Loucy (cell line): ENCODE data around the gene KCNN3.

ENCODE experiments used
- H2AFZ ChIP-seq: fragments of 200-600 bp; sonication (generic); 2 replicates; pipeline ENCODE4 v1.6.0; 2016; ENCODE audit warnings: antibody characterized with exemption, mild to moderate bottlenecking, low read length, moderate library complexity
- H3F3A ChIP-seq: fragments of 200-600 bp; 2 replicates; pipeline ENCODE4 v1.6.0; 2016; ENCODE audit warnings: antibody characterized with exemption, low read depth, mild to moderate bottlenecking
- H3K27me3 ChIP-seq: fragments of 200-600 bp; sonication (generic); 2 replicates; pipeline ENCODE4 v1.6.1; 2014; ENCODE audit warnings: low read length, mild to moderate bottlenecking; ENCODE audit not compliant: insufficient read depth, poor library complexity, severe bottlenecking
- H3K36me3 ChIP-seq: fragments of 200-600 bp; sonication (generic); 2 replicates; pipeline ENCODE4 v1.6.1; 2016; ENCODE audit warnings: low read length; ENCODE audit not compliant: insufficient read depth
- H3K4me1 ChIP-seq: fragments of 200-600 bp; sonication (generic); 2 replicates; pipeline ENCODE4 v1.5.1; 2014; ENCODE audit warnings: low read length, mild to moderate bottlenecking; ENCODE audit not compliant: insufficient read depth, poor library complexity, severe bottlenecking
- H3K4me2 ChIP-seq: fragments of 200-600 bp; sonication (generic); 2 replicates; pipeline ENCODE4 v1.6.0; 2014; ENCODE audit warnings: antibody characterized with exemption, low read length, low read depth, mild to moderate bottlenecking; ENCODE audit not compliant: poor library complexity, severe bottlenecking
- H3K4me3 ChIP-seq: fragments of 200-600 bp; sonication (generic); 2 replicates; pipeline ENCODE4 v1.5.1; 2014; ENCODE audit warnings: low read length, mild to moderate bottlenecking, mixed read lengths; ENCODE audit not compliant: poor library complexity, severe bottlenecking
- H3K79me2 ChIP-seq: fragments of 200-600 bp; sonication (generic); 2 replicates; pipeline ENCODE4 v1.6.1; 2014; ENCODE audit warnings: low read length; ENCODE audit not compliant: insufficient read depth
- H3K9ac ChIP-seq: fragments of 200-600 bp; sonication (generic); 2 replicates; pipeline ENCODE4 v1.6.0; 2014; ENCODE audit warnings: mild to moderate bottlenecking, low read depth, low read length, moderate library complexity; ENCODE audit not compliant: poor library complexity, severe bottlenecking
- H3K9me2 ChIP-seq: fragments of 200-600 bp; sonication (generic); replicated peaks from 2 replicates; pipeline ENCODE4 v1.6.1; 2016; ENCODE audit warnings: low read depth, low read length, mixed read lengths
- H3K9me3 ChIP-seq: fragments of 200-600 bp; sonication (generic); 2 replicates; pipeline ENCODE4 v1.6.1; 2014; ENCODE audit warnings: mild to moderate bottlenecking, antibody characterized with exemption, low read length, low read depth; ENCODE audit not compliant: insufficient read depth
- H4K20me1 ChIP-seq: fragments of 200-600 bp; sonication (generic); 2 replicates; pipeline ENCODE4 v1.6.0; 2014; ENCODE audit warnings: antibody characterized with exemption, low read length, mild to moderate bottlenecking; ENCODE audit not compliant: insufficient read depth, poor library complexity, severe bottlenecking
- CTCF ChIP-seq: fragments of 200-600 bp; sonication (generic); conservative IDR thresholded peaks from 2 replicates; pipeline ENCODE4 v1.5.1; 2014; ENCODE audit warnings: mild to moderate bottlenecking, antibody characterized with exemption, low read length
- EZH2phosphoT487 ChIP-seq: fragments of 200-600 bp; IDR thresholded peaks from 2 replicates; pipeline ENCODE4 v1.6.1; 2018; ENCODE audit warnings: antibody characterized with exemption, mild to moderate bottlenecking, moderate library complexity, borderline replicate concordance

Gene KCNN3

GRCh38 chr1:154883919-154884868 is 14.1 kb upstream of the KCNN3 start:
- Histone ChIP-seq H3K4me1 (peaks cover 11% of the 10 kb centered on the region), H3K9me3 (no peaks in the 10 kb centered on the region), H2AFZ (peak overlapping the region; percentile 17; the same call in 1 of the 2 replicates), H4K20me1 (no peaks in the 10 kb centered on the region), H3K79me2 (no peaks in the 10 kb centered on the region), H3K4me3 (no peak overlapping the region), H3K9ac (no peak overlapping the region), H3F3A (no peaks in the 10 kb centered on the region), H3K4me2 (no peak overlapping the region), H3K27me3 (no peaks in the 10 kb centered on the region), H3K9me2 (no peaks in the 10 kb centered on the region), H3K36me3 (no peaks in the 10 kb centered on the region)
- TF ChIP-seq CTCF = no peak
- no peak for TF ChIP-seq EZH2phosphoT487

- Histone ChIP-seq H3K79me2 (no peaks in the 10 kb centered on the region), H3K9me2 (no peaks in the 10 kb centered on the region), H4K20me1 (no peaks in the 10 kb centered on the region), H3F3A (no peaks in the 10 kb centered on the region), H3K9ac (no peak overlapping the region), H3K4me1 (peaks cover 11% of the 10 kb centered on the region), H2AFZ (no peak overlapping the region), H3K36me3 (no peaks in the 10 kb centered on the region), H3K27me3 (no peaks in the 10 kb centered on the region), H3K9me3 (no peaks in the 10 kb centered on the region), H3K4me2 (no peak overlapping the region), H3K4me3 (no peak overlapping the region)
- no peak for TF ChIP-seq EZH2phosphoT487
- TF ChIP-seq CTCF = no peak
Measured at GRCh38 chr1:154881820-154882535, 11.9 kb upstream of the KCNN3 start.

- TF ChIP-seq EZH2phosphoT487 = no peak
- TF ChIP-seq CTCF = no peak
- H3K79me2 ChIP-seq = no peaks in the 10 kb centered on the region
- H3K4me1 ChIP-seq = no peaks in the 10 kb centered on the region
- H4K20me1 ChIP-seq = no peaks in the 10 kb centered on the region
- no peak overlapping the region for H3K4me2 ChIP-seq
- no peaks in the 10 kb centered on the region for H3K9me3 ChIP-seq
- H2AFZ ChIP-seq = no peak overlapping the region
- no peak overlapping the region for H3K4me3 ChIP-seq
- no peaks in the 10 kb centered on the region for H3F3A ChIP-seq
- H3K27me3 ChIP-seq = no peaks in the 10 kb centered on the region
- H3K9me2 ChIP-seq = no peaks in the 10 kb centered on the region
- no peaks in the 10 kb centered on the region for H3K36me3 ChIP-seq
- H3K9ac ChIP-seq = no peak overlapping the region
Measured at GRCh38 chr1:154880671-154881070, 10.6 kb upstream of the KCNN3 start.
